ENCODE data around the gene EVA1C. TPM values are rescaled to one million over a fixed set of nuclear protein-coding genes. Genes with fewer than 3 reads are reported as not detected.

The EVA1C gene
- total and polyA plus RNA-seq, 12 donors = 12.1 to 42.9 (median 14.0) TPM

GRCh38 chr21:32392880-32393676 is 19.4 kb upstream of the EVA1C start, which contains the start of gene URB1:
TSS of gene URB1 (minus strand) at chr21:32393012. CDS start at chr21:32392910, 102 bp downstream.
- intact Hi-C loops (cut with DNase I) = loop anchor here in 1 of 10 donors (5.0 kb wide), 1 partner anchor 334 kb away; the partner anchor contains the start of gene SYNJ1
- WGBS, 2 donors = 4 to 5% methylated on average over 57 to 59 of the region's 59 CpGs
- H3K4me3 ChIP-seq = peak within 1 kb of the TSS; percentile 71 to 98 (median 88)
- H3K9me3 ChIP-seq = no peaks in the 10 kb centered on the region
- peaks cover 0 to 14% (median 0%) of the 10 kb centered on the region in 9 donors for H3K36me3 ChIP-seq
- DNase-seq = peak; percentile 94 to 97
- H3K27ac ChIP-seq = peak within 1 kb of the TSS; percentile 63 to 95 (median 88)
- H3K27me3 ChIP-seq = no peaks in the 10 kb centered on the region
- peak in 2 of 9 donors; percentile 21 to 28 for TF ChIP-seq CTCF (IDR thresholded peaks at IDR 0.05)
- peaks cover 0 to 45% (median 38%) of the 10 kb centered on the region in 9 donors for H3K4me1 ChIP-seq
- ATAC-seq = peak; percentile 98 to 99 (median 99)

GRCh38 chr21:32393677-32394001 is 18.9 kb upstream of the EVA1C start:
- intact Hi-C loops (cut with DNase I) = loop anchor here in 1 of 10 donors (5.0 kb wide), 1 partner anchor 334 kb away; the partner anchor contains the start of gene SYNJ1
- ATAC-seq = no peak
- Histone ChIP-seq H3K27ac (peak overlapping the region; percentile 63 to 95 (median 88)), H3K9me3 (no peaks in the 10 kb centered on the region), H3K4me3 (peak overlapping the region; percentile 61 to 98 (median 88)), H3K27me3 (no peaks in the 10 kb centered on the region), H3K36me3 (peaks cover 0 to 9% (median 0%) of the 10 kb centered on the region in 9 donors), H3K4me1 (peaks cover 0 to 39% (median 33%) of the 10 kb centered on the region in 9 donors)
- no peak for TF ChIP-seq CTCF (IDR thresholded peaks at IDR 0.05)
- no peak for DNase-seq
- 46 to 53% methylated on average over 9 of the region's 9 CpGs for WGBS, 2 donors

GRCh38 chr21:32403201-32403777 is 9.2 kb upstream of the EVA1C start:
- DNase-seq (peak; percentile 36 to 78), ATAC-seq (peak; percentile 74 to 90 (median 86))
- H3K27me3 ChIP-seq = no peaks in the 10 kb centered on the region
- peak; percentile 66 to 86 (median 76) for TF ChIP-seq CTCF (IDR thresholded peaks at IDR 0.05)
- no peaks in the 10 kb centered on the region for H3K36me3 ChIP-seq
- intact Hi-C loops (cut with DNase I) = loop anchor here in 9 of 10 donors (1.0 to 10.0 kb wide), 9 partner anchors 160 to 202 kb away; no protein-coding TSS in a partner anchor
- H3K4me3 ChIP-seq = no peak overlapping the region
- WGBS, 2 donors = 15 to 20% methylated on average over 5 of the region's 5 CpGs
- H3K9me3 ChIP-seq = no peaks in the 10 kb centered on the region
- H3K27ac ChIP-seq = no peak overlapping the region
- H3K4me1 ChIP-seq = peaks cover 0 to 31% (median 8%) of the 10 kb centered on the region in 9 donors

- H3K36me3 ChIP-seq = no peaks in the 10 kb centered on the region
- no peak for TF ChIP-seq CTCF (IDR thresholded peaks at IDR 0.05)
- WGBS, 2 donors = 53 to 54% methylated on average over 6 of the region's 6 CpGs
- no peaks in the 10 kb centered on the region for H3K27me3 ChIP-seq
- no peaks in the 10 kb centered on the region for H3K9me3 ChIP-seq
- peaks cover 7 to 54% (median 25%) of the 10 kb centered on the region in 9 donors for H3K4me1 ChIP-seq
- ATAC-seq (peak in 1 of 8 donors; percentile 18), DNase-seq (no peak)
- peak overlapping the region in 4 of 10 donors; percentile 30 to 50 (median 41) for H3K27ac ChIP-seq
- intact Hi-C loops (cut with DNase I) = loop anchor here in 3 of 10 donors (5.0 to 10.0 kb wide), 3 partner anchors 116 to 198 kb away; no protein-coding TSS in a partner anchor
- H3K4me3 ChIP-seq = no peak overlapping the region
These were observed 6.1 kb upstream of the EVA1C start for GRCh38 chr21:32406405-32406804.

Measured in heart right ventricle (tissue), 16 donors.